GM18861 (cell line): ENCODE results near the gene APC.

Experiments
- ATAC-seq: cut with Tn5 transposase; IDR thresholded peaks from one replicate; pipeline ENCODE4 v1.9.1; 2021; ENCODE audit not compliant: unreplicated experiment

Gene APC

DNA sequence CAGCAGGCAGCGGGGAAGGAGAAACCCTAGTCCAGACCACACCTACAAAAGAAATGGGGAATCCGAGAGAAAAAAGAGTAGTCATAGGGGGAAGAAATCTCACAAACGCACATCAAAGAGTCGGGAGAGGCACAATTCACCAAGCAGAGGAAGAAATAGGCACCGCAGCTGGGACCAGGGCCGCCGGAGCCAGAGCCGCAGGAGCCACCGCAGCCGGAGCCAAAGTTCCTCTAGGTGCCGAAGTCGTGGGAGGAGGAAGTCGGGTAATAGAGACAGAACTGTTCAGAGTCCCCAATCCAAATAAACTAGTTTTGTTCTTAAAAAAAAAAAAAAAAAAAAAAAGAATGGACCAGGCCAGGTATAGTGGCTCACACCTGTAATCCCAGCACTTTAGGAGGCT, 155.1 kb downstream of the APC start:
- no peak for ATAC-seq

DNA sequence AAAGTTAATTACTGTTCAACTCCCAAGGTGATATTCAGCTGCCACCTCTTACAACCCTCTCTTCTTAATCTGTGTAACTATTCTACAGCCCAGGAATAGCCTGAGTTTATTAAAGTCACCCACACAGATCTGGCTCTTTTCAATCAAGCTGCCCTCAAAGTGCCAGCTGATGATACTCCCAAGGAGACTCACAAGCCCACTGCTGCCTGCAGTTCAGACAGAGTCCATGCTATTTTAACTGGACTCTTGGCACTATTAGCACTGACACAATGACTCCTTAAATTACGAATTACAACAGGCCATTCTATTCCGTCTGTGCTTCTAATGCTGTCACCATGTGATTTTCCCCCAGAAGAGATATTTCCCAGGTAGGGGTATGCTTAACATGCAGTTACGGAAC, 158.0 kb downstream of the APC start:
- no peak for ATAC-seq
